ENCODE results near the gene MRPL51. TPM values are rescaled to one million over a fixed set of nuclear protein-coding genes. Genes with fewer than 3 reads are reported as not detected.
A peak's percentile ranks its signal among the peaks of the same experiment; 100 is the strongest.

MRPL51 gene
- total RNA-seq, 2 donors from 2014 or later: 40.6 to 51.7 TPM

DNA sequence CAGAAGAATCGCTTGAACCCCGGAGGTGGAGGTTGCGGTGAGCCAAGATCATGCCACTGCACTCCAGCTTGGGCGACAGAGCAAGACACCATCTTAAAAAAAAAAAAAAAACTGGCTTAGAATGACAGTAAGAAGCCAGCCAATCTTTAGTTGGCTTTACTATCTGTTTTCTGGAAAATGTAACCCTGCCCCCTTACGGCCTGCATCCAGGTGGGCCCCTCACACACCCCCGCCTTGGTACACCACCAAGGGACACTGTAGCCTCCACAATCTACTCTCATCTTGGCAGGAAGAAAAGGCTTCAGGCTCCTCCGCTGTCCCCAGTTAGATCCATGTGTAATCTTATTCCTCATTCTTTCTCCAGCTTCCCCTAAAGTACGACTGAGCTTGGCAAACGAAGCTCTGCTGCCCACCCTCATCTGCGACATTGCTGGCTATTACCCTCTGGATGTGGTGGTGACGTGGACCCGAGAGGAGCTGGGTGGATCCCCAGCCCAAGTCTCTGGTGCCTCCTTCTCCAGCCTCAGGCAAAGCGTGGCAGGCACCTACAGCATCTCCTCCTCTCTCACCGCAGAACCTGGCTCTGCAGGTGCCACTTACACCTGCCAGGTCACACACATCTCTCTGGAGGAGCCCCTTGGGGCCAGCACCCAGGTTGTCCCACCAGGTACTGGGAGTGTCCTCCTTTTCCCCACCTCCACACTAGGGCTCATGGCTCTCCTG is 34.6 kb downstream of the MRPL51 start:
- H3K36me3 ChIP-seq: peaks cover 63% of the 10 kb centered on the region
- H3K27me3 ChIP-seq (replicated peaks; ENCODE audit: insufficient read depth): no peaks in the 10 kb centered on the region
- TF ChIP-seq, protein P1, sequence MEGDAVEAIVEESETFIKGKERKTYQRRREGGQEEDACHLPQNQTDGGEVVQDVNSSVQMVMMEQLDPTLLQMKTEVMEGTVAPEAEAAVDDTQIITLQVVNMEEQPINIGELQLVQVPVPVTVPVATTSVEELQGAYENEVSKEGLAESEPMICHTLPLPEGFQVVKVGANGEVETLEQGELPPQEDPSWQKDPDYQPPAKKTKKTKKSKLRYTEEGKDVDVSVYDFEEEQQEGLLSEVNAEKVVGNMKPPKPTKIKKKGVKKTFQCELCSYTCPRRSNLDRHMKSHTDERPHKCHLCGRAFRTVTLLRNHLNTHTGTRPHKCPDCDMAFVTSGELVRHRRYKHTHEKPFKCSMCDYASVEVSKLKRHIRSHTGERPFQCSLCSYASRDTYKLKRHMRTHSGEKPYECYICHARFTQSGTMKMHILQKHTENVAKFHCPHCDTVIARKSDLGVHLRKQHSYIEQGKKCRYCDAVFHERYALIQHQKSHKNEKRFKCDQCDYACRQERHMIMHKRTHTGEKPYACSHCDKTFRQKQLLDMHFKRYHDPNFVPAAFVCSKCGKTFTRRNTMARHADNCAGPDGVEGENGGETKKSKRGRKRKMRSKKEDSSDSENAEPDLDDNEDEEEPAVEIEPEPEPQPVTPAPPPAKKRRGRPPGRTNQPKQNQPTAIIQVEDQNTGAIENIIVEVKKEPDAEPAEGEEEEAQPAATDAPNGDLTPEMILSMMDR (IDR thresholded peaks at IDR 0.05): no peak
- H3K27ac ChIP-seq: no peak overlapping the region
- DNase-seq (ENCODE audit: low spot score) (no peak), ATAC-seq (ENCODE audit: insufficient number of reproducible peaks, low FRiP score, low read depth) (no peak)
- no peaks in the 10 kb centered on the region for H3K9me3 ChIP-seq
- no peak overlapping the region for H3K4me3 ChIP-seq
- H3K4me1 ChIP-seq (ENCODE audit: control insufficient read depth in 1 of 2, low read depth in 2 of 2): peaks cover 0 to 15% of the 10 kb centered on the region in 2 donors

DNA sequence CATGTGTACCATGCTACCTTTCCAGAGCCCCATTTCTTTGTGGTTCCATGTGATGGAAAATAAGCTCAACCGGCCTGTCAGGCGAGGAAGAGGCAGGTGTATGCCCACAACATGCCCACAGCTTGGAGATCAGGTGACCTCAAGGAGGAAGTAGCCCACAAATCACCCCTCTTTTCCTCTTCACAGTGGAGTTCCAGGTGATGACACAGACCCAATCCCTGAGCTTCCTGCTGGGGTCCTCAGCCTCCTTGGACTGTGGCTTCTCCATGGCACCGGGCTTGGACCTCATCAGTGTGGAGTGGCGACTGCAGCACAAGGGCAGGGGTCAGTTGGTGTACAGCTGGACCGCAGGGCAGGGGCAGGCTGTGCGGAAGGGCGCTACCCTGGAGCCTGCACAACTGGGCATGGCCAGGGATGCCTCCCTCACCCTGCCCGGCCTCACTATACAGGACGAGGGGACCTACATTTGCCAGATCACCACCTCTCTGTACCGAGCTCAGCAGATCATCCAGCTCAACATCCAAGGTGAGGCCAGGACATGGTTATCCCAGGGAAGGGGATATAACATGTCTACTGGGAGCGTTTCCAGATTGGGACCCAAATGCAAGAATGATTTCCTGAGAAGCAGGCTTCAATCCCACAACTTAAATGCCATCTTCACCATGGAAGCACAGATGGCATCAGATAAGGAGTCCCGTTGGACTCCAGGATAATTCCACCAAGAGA is 35.7 kb downstream of the MRPL51 start:
- H3K4me3 ChIP-seq: no peak overlapping the region
- H3K27me3 ChIP-seq (replicated peaks; ENCODE audit: insufficient read depth): no peaks in the 10 kb centered on the region
- peaks cover 8 to 19% of the 10 kb centered on the region in 2 donors for H3K4me1 ChIP-seq (ENCODE audit: control insufficient read depth in 1 of 2, low read depth in 2 of 2)
- DNase-seq (ENCODE audit: low spot score): no peak
- H3K27ac ChIP-seq: no peak overlapping the region
- H3K9me3 ChIP-seq: no peaks in the 10 kb centered on the region
- peaks cover 55% of the 10 kb centered on the region for H3K36me3 ChIP-seq
- no peak for ATAC-seq (ENCODE audit: insufficient number of reproducible peaks, low FRiP score, low read depth)
- TF ChIP-seq, protein P1 (IDR thresholded peaks at IDR 0.05): no peak

DNA sequence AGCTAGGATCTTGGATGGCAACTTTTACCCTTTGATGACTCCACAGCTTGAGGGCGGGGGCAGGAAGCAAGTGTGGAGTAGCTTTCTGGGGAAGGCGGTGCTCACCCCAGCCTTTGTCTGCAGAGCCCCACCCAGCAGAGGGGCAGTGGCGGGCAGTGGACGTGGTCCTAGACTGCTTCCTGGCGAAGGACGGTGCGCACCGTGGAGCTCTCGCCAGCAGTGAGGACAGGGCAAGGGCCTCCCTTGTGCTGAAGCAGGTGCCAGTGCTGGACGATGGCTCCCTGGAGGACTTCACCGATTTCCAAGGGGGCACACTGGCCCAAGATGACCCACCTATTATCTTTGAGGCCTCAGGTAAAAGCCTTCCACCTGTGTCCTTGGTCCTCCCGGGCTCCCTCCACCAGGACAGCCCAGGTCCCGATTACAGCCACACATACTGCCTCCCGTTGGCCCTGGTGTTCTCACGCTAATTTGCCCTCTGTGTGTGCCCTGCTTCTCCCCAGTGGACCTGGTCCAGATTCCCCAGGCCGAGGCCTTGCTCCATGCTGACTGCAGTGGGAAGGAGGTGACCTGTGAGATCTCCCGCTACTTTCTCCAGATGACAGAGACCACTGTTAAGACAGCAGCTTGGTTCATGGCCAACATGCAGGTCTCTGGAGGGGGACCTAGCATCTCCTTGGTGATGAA is 40.0 kb downstream of the MRPL51 start:
- H3K9me3 ChIP-seq: no peaks in the 10 kb centered on the region
- TF ChIP-seq, protein P1 (IDR thresholded peaks at IDR 0.05): no peak
- H3K4me1 ChIP-seq (ENCODE audit: control insufficient read depth in 1 of 2, low read depth in 2 of 2): peaks cover 17 to 36% of the 10 kb centered on the region in 2 donors
- no peaks in the 10 kb centered on the region for H3K27me3 ChIP-seq (replicated peaks; ENCODE audit: insufficient read depth)
- ATAC-seq (ENCODE audit: insufficient number of reproducible peaks, low FRiP score, low read depth) (no peak), DNase-seq (ENCODE audit: low spot score) (no peak)
- peaks cover 24% of the 10 kb centered on the region for H3K36me3 ChIP-seq
- peak overlapping the region; percentile 75 for H3K4me3 ChIP-seq
- H3K27ac ChIP-seq: peak overlapping the region; percentile 87 to 96

DNA sequence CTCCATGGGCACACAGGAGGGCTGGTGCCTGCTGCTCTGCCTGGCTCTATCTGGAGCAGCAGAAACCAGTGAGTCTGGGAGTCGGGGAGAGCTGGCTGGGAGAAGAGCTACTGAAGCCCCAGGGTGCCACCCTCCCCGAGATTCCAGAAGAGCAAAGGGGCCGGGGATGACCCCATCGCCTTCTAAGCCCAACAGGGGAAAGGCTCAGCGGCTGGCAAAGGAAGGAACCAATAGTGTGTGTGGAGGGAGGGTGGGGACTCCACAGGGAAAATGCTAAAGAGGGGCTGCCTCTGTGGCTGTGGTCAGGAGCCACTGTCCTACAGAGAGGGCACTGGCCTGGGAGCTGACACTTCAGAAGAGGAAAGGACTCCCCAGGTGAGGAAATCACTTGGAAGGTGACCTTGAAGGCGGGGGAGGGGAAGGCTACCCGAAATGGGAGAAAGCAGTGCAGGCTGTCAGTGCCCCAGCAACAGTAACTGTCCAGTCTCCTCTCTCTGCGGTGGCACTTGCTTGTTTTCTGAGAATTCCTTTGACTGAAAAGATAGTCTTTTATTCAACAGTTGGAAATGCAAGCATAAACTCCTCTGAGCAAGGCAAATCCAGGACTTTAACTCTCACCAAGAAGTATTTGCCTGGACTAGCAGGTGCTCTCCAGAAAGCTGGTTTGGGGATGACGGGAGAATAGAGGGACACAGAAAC is 40.7 kb downstream of the MRPL51 start:
- DNase-seq (ENCODE audit: low spot score) (no peak), ATAC-seq (ENCODE audit: insufficient number of reproducible peaks, low FRiP score, low read depth) (no peak)
- Histone ChIP-seq H3K27me3 (replicated peaks; ENCODE audit: insufficient read depth) (no peaks in the 10 kb centered on the region), H3K4me1 (ENCODE audit: control insufficient read depth in 1 of 2, low read depth in 2 of 2) (peaks cover 17 to 36% of the 10 kb centered on the region in 2 donors), H3K36me3 (peaks cover 20% of the 10 kb centered on the region), H3K4me3 (peak overlapping the region; percentile 75), H3K9me3 (no peaks in the 10 kb centered on the region), H3K27ac (peak overlapping the region; percentile 87 to 96)
- TF ChIP-seq, protein P1 (IDR thresholded peaks at IDR 0.05): no peak

All from thoracic aorta (tissue), 2 donors.